SH-SY5Y (cell line): ENCODE data around the gene RRAS2.

Source experiments
- GATA2 ChIP-seq: IDR thresholded peaks from 2 replicates; pipeline ENCODE4 v1.6.1; 2011; ENCODE audit warnings: mild to moderate bottlenecking, low read depth, low read length
- GATA3 ChIP-seq: IDR thresholded peaks from 2 replicates; pipeline ENCODE4 v1.6.1; 2011; ENCODE audit warnings: low read depth, mild to moderate bottlenecking, low read length, moderate library complexity

RRAS2 gene

DNA sequence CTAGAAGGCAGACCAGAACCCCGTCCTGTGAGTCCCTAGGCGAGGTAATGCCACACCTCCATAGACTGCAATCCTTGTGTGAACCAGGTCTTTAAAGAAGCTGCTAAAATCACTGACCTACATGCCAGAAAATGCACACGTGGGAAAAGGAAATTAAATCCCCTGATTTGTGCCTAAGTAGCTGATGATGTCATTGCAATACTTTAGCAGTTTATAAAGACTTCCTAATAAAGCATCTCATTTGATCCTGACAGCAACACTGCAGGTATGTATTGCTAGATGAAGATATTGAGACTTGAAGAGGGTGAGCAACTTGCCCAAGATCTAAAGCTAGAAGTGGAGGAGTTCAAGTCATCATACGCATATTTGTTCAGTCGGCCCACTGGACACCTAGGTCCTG lies 107.2 kb downstream of the RRAS2 start:
- TF ChIP-seq GATA3 (no peak), GATA2 (no peak)

DNA sequence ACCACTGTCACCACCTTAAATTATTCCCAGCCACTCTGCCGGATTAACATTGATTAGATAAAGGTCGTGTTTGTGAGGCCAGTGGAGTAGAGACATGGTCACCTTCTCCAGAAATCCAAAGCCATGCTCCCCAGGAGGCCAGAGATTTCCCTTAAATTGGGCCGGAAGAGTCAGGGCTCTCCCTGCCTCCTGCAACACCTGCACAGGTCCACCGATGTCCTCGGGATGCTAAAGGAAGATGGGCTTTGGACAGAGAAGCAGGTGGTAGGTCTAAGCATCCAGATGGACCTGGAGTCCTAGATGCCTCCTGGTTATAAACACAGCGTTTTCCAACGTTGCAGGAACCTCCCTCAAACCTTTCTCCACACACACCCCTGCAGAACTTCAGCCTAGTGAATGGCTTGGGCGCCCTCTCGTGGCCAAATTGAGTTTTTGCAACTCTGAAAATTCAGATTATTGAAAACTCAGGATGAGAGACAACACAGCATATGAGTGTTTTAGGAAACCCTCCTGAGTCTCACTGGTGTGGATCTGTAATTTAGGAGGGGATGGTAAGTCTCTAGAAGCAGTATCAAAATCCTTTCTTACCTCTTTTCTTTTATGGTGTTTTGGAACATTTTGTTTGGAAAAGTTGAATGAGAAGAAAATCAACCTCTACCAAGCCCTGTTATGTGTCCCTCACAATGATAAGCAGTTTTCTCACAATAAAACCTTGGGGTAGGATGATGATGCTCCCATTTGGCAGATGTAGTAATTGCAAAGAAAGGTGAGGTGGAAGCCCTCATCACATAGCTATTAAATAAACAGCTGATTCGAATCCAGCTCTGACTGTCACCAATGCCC lies 109.6 kb downstream of the RRAS2 start:
- TF ChIP-seq GATA3 = no peak
- TF ChIP-seq GATA2 = no peak

DNA sequence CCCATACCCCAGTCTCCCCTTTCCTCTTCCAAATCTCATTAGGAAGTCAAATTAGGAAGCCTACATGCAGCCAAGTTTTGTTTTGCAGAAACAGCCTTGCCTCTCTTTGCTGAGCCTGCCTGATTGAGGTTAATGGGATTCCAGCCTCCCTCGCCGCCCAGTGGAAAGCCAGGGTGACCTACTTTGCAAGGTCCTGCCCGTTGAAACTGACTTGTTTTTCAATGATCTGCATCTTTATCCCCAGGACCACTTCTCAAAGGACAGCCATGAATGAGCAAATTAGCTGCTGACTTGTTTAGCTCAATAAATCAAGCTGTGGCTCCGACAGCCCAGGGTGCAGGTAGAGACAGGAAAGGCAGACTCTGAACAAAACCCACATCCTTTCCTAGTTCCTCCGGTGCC lies 110.4 kb downstream of the RRAS2 start:
- TF ChIP-seq GATA3 = no peak
- TF ChIP-seq GATA2 = no peak

DNA sequence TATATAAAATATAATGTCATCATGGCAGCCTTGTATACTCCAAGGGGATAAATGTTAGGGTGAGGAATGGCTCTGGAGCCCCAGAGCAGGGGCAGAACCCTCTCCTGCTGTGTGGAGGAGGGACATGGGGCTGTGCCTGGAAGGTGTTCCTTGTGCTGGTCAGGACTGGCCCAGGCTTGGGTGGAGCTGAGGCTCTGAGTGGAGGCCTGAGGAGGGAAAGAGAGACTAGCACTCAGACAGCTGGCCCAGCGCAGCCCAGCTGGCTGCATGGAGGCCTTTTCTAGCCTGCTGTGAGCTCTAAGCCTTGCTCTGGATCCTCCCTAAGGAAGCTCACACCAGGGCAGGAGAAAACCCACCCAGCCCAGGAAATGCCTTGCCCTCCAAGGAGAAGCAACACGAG lies 113.5 kb downstream of the RRAS2 start:
- TF ChIP-seq GATA3 (no peak), GATA2 (no peak)

DNA sequence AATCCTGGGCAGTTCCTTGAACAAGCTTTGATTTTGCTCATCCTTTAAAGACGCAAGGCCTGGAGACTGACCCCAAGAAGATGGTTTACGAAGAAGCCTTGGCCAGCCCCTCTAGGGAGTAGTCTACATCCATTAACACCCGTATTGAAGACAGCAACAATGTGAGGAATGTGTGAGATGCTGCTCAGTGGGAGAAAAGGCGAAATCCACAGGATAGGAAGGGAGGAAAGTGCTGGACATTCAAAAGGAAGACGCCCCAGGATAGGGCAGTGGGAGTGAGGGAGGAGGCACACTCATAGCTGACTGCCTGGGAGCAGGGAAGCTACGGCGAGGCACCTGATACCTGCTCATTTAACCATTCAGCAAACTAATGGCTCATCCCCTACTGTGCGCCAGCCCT lies 114.1 kb downstream of the RRAS2 start:
- TF ChIP-seq GATA2 = no peak
- TF ChIP-seq GATA3 = no peak

DNA sequence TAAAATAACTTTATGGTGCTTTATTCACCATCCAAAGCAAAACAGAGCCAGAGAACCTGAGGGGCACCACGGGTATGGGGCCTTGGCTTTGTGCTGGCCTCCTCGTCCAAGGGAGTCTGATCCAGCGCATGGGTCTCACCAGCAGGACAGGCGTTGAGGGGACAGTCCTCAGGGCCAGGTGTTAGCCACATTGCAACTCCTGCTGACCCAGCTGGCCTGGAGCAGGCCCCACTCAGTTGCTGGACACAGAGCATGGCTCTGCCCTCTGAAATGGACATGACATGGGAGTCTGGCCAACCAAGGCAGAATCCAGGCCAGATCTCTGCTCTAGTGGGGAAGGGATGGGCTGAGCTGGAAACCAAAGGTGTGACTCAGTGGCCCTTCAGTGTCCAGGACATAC lies 116.2 kb downstream of the RRAS2 start:
- TF ChIP-seq GATA2 (no peak), GATA3 (no peak)

DNA sequence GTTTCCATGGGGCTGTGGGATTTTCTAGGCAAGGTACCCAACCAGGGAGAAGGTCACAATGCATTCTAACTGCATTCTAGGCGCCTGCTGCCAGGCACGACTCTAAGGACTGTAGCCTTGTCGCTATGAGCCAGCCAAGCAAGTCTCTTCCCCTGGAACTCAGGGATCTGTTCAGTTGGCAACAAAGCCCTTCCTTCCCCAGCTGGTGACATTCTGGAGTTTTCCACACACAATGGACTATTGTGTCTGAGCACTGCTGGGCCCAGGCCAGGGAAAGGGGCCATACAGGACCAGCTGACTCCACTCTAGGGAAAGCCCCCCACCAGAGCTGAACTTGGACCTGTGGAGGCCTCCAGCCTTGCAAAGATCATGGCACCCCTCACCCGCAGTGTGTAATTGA lies 116.8 kb downstream of the RRAS2 start:
- TF ChIP-seq GATA2 (no peak), GATA3 (no peak)

DNA sequence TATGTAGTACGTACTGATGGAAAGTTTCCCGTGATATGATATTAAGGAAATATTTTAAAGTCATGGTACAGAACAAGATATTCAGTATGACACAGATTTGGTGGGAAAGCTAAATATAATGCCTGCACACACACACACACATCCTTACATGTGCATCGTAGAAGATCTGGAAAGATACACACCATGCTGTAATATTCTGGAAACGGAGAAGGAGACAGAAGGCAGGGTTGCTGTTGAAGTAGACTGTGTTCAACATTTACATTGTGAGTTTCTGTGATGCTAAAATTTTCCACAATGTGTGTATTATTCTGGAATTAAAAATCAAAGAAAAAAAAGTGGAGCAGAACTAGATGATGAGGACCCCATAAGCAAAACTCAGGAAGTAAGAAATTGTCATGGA lies 118.0 kb downstream of the RRAS2 start:
- no peak for TF ChIP-seq GATA2
- no peak for TF ChIP-seq GATA3

DNA sequence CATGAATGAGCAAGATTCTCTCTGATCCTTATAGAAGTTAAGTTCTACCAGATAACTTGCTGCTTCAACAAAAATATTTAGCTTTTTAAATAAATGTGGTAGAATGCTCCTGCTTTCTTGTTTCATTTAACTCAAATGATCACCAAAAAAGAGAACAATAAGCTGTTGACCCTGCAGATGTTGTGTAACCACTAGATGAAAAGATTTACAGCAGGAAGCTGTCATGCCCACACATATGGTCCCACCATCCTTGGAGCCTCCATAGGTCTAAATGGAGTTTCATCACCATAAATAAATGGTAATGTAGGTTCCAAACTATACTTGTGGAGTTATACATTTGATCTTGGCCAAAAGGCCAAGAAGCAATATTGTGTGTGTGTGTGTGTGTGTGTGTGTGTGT lies 118.8 kb downstream of the RRAS2 start:
- TF ChIP-seq GATA3 = no peak
- TF ChIP-seq GATA2 = no peak

DNA sequence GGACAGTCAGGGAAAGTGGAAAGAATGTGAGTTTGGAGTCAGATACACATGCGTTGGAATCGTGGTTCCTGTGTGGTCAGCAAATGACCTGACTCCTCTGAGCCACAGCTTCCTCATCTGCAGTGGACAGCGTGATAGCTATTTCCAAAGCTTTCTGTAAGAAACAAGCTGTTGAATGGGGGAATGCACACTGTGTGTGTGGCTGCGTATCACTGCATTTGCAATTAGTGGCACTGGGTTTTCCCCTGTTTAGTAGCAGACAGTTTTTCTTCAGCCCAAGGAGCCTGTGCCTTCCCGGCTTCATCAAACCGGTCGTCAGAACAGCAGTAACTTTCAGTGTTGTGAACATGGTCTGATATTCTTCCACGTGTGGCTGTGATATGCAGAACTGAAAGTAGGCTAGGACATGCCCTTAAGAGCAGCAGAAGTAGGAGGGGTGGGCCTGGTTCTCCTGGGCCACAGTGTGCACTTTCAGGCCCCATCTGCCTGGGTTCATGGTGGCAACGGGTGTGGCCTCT lies 121.5 kb downstream of the RRAS2 start:
- no peak for TF ChIP-seq GATA3
- TF ChIP-seq GATA2 = no peak

DNA sequence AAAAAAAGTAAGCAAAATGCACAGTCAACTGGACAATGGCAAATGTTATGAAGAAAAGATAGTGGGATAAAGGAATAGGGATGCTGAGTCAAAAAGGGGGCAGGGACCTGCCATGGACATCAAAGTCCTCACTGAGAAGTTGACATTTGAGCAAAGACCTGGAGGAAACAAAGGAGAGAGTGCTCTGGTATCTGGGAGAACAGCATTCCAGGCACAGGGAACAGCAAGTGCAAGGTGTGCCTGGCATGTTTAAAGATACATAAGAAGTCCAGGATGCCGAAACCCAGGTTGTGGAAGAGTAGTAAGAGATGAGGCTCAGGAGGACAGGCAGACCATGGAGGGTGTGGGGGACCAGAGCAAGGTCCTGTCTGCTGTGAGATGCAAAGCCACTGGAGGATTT lies 123.3 kb downstream of the RRAS2 start:
- TF ChIP-seq GATA2 (no peak), GATA3 (no peak)

DNA sequence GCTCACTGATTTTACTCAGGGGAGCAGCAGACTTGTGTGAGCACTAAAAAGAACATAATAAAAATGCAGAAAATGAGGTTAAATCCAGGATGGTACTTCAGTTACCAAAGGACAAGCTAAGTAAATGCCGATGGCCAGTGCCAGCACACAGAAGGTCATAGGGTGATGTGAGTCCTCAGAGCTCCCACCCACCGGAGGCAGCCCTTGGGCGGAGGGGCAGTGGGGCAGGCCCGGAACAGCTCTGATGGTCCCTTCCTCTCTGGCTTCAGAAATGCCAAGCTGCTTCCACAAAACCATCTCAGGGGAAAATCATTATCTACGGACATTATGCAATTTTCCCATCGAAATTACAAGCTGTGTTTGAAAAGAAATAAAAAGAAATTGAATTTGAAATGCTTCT lies 124.5 kb downstream of the RRAS2 start:
- TF ChIP-seq GATA2 (no peak), GATA3 (no peak)

DNA sequence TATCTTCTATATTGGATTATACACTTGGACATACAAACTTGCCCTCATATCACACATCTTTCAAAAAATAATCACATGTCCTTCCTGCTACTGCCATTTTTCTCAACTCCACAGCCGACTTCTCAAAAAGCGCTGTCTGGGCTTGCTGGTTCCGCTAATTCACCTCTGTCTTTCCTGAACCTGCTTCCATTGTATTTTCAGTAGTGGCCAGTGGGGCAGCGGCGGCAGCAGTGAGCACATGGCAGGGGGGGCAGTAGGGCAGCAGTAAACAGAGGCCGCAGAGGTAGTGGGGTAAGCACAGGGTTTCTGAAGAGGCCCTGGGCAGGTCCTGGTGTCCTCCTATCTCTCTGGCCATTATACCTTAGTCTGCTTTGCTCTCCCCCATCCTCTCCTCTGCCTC lies 126.3 kb downstream of the RRAS2 start:
- TF ChIP-seq GATA3 (no peak), GATA2 (no peak)

DNA sequence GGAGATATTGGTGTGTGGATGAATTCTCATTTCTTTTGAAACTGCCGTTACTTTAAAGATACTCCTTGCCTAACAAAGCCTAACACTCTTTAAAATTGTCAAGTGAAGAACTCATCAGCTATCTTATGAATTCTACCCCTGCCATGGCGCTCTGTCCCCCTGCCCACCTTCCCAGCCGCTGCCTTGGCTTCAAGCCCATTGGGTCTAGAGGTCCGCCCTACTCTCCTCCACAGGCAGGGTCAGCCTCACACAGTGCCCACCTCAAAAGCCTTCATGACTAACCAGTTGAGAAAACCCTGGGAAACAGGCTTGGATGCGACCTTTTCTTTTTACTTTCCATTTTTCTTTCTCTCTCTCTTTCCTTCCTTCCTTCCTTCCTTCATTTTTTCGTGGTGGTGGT lies 128.6 kb downstream of the RRAS2 start:
- TF ChIP-seq GATA2 = no peak
- TF ChIP-seq GATA3 = no peak

DNA sequence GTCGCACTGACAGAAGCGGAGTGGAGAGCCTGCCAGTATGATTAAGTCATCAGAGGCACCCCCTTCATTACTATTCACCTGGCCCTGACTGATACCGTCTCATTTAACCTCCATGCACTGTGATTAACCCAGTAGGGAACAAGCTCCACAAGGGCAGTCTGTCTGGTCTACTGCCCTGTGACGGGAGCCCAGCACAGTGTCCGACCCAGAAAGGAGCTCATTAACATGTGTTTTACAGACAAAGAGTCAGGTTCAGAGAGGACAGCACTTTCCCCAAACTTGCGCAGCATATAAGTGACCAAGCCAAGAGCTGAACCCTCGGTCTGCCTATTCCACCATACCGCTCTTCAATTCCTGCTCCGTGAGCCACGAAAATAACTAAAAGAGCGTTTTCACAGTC lies 129.5 kb downstream of the RRAS2 start:
- TF ChIP-seq GATA2 = no peak
- no peak for TF ChIP-seq GATA3

DNA sequence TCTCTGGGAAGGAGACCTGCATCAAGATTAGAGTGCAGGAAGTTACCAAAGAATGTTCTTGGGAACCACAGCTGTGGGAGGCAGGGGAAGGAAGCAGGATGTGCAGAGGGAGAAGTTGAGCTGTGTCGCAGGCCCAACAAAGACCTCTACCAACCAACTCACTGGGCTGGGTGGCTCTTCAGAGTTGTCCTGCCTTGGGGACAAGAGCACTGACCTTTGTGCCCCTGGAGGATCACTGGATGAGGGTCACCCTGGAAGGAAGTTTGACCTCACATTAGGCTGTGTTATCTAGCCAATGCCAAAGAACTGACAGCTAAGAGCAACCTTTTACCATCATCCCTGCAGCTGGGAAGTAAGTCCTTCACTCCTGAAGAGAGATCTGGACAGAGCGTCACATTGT lies 130.6 kb downstream of the RRAS2 start:
- no peak for TF ChIP-seq GATA3
- no peak for TF ChIP-seq GATA2
